NCI-H1694 treated with DMSO at 0.1 percent for 48 hours (cell line): ENCODE data around the gene SLC6A6.

Source experiments
- DNase-seq: peaks from one replicate; lab custom pipeline; 2025; lab: John Stamatoyannopoulos, UW

SLC6A6 gene

GRCh38 chr3:14422016-14422963 is 19.9 kb downstream of the SLC6A6 start:
- DNase-seq = no peak

GRCh38 chr3:14423197-14423743 is 20.9 kb downstream of the SLC6A6 start:
- no peak for DNase-seq

- no peak for DNase-seq
These were observed 21.6 kb downstream of the SLC6A6 start for GRCh38 chr3:14423963-14424362.

- no peak for DNase-seq
These were observed 22.5 kb downstream of the SLC6A6 start for GRCh38 chr3:14424711-14425580.

- DNase-seq = no peak
These were observed 23.3 kb downstream of the SLC6A6 start for GRCh38 chr3:14425581-14426304.

GRCh38 chr3:14426305-14426620 is 23.9 kb downstream of the SLC6A6 start:
- DNase-seq = no peak

- DNase-seq = no peak
These were observed 26.0 kb downstream of the SLC6A6 start for GRCh38 chr3:14428087-14429033.

- no peak for DNase-seq
These were observed 26.8 kb downstream of the SLC6A6 start for GRCh38 chr3:14429237-14429636.

- DNase-seq = no peak
These were observed 27.2 kb downstream of the SLC6A6 start for GRCh38 chr3:14429640-14430039.

GRCh38 chr3:14430053-14430452 is 27.6 kb downstream of the SLC6A6 start:
- no peak for DNase-seq

- no peak for DNase-seq
These were observed 28.5 kb downstream of the SLC6A6 start for GRCh38 chr3:14430706-14431451.

GRCh38 chr3:14431452-14431916 is 29.1 kb downstream of the SLC6A6 start:
- DNase-seq = no peak

GRCh38 chr3:14431917-14432834 is 29.8 kb downstream of the SLC6A6 start:
- no peak for DNase-seq

GRCh38 chr3:14433106-14433505 is 30.7 kb downstream of the SLC6A6 start:
- no peak for DNase-seq

GRCh38 chr3:14434126-14434497 is 31.7 kb downstream of the SLC6A6 start:
- no peak for DNase-seq

GRCh38 chr3:14434498-14435151 is 32.2 kb downstream of the SLC6A6 start:
- DNase-seq = no peak

GRCh38 chr3:14435175-14436014 is 33.0 kb downstream of the SLC6A6 start:
- no peak for DNase-seq

- DNase-seq = no peak
These were observed 34.5 kb downstream of the SLC6A6 start for GRCh38 chr3:14436954-14437281.
